Peyer's patch (tissue), 4 donors: ENCODE data around the gene PCIF1. TPM values are rescaled to one million over a fixed set of nuclear protein-coding genes. Genes with fewer than 3 reads are reported as not detected.

ENCODE experiments used
- DNase-seq, 3 donors: peaks; one replicate each; pipeline ENCODE4 v3.0.0-alpha.2; 2017 to 2019
- H3K27ac ChIP-seq, 4 donors: fragments of 200-600 bp; sonication (generic); one replicate each; pipeline ENCODE4 v1.5.1; 2016 to 2019
- H3K27me3 ChIP-seq, 2 donors: fragments of 200-600 bp; sonication (generic); one replicate each; pipeline ENCODE4 v1.5.1; 2019
- H3K36me3 ChIP-seq, 3 donors: fragments of 200-600 bp; sonication (generic); one replicate each; pipeline ENCODE4 v1.5.1; 2016 to 2019
- H3K4me1 ChIP-seq, 4 donors: fragments of 200-600 bp; sonication (generic); one replicate each; pipeline ENCODE4 v1.5.1; 2016 to 2019
- H3K4me3 ChIP-seq, 4 donors: fragments of 200-600 bp; sonication (generic); 1 replicate in 3 of 4; 2 replicates in 1 of 4; pipeline ENCODE4 v1.5.1; 2016 to 2019; ENCODE audit warnings: mild to moderate bottlenecking in 1 of 4
- H3K9me3 ChIP-seq, 4 donors: fragments of 200-600 bp; sonication (generic); one replicate each; pipeline ENCODE4 v1.5.1; 2016 to 2019; ENCODE audit warnings: mild to moderate bottlenecking in 1 of 4
- CTCF ChIP-seq, 6 experiments: fragments of 450-650 bp in 4 of 6; fragments of 200-600 bp in 2 of 6; sonication (generic) in 1 of 6; IDR thresholded peaks; one replicate each; pipeline ENCODE4 v1.5.1; 2017 to 2019; ENCODE audit warnings: antibody characterized with exemption in 6 of 6, mild to moderate bottlenecking in 3 of 6, moderate library complexity in 1 of 6
- POLR2A ChIP-seq, 2 donors: fragments of 450-650 bp; IDR thresholded peaks; one replicate each; pipeline ENCODE4 v1.5.1; 2017; ENCODE audit warnings: antibody characterized with exemption in 2 of 2, mild to moderate bottlenecking in 2 of 2, moderate library complexity in 2 of 2
- total RNA-seq, 4 donors: library from RNA; depleted of rRNA; stranded (reverse); fragments of >200 nt; gene quantifications; one replicate each; pipeline ENCODE4 v1.1.0, GENCODE V29; 2016

The PCIF1 gene
- 10 to 100 TPM; 25.0 to 53.2 (median 44.9) TPM for total RNA-seq

- no peaks in the 10 kb centered on the region for H3K27me3 ChIP-seq
- TF ChIP-seq POLR2A (IDR thresholded peaks at IDR 0.05), result peak; percentile 86 to 93
- TF ChIP-seq CTCF (IDR thresholded peaks at IDR 0.05), result peak in 2 of 6 experiments; percentile 1 to 17
- peak within 1 kb of the TSS; percentile 95 to 100 (median 100) for H3K27ac ChIP-seq
- peaks cover 0 to 16% (median 9%) of the 10 kb centered on the region in 4 donors for H3K4me1 ChIP-seq
- H3K36me3 ChIP-seq, result peaks cover 0 to 29% (median 0%) of the 10 kb centered on the region in 3 donors
- H3K4me3 ChIP-seq, result peak within 1 kb of the TSS; percentile 73 to 100 (median 88)
- peak; percentile 98 to 99 (median 98) for DNase-seq
- H3K9me3 ChIP-seq, result no peaks in the 10 kb centered on the region
Observed at GRCh38 chr20:45934586-45935415, at the start of gene PCIF1. PCIF1 (plus strand) TSS chr20:45934683; CDS start chr20:45939000, 4,317 bp downstream.

- Histone ChIP-seq H3K27ac (no peak overlapping the region), H3K4me3 (no peak overlapping the region), H3K9me3 (no peaks in the 10 kb centered on the region), H3K27me3 (no peaks in the 10 kb centered on the region), H3K36me3 (peaks cover 0 to 40% (median 0%) of the 10 kb centered on the region in 3 donors), H3K4me1 (peaks cover 0 to 46% (median 2%) of the 10 kb centered on the region in 4 donors)
- TF ChIP-seq CTCF (IDR thresholded peaks at IDR 0.05), result no peak
- no peak for TF ChIP-seq POLR2A (IDR thresholded peaks at IDR 0.05)
- DNase-seq, result no peak
Observed at GRCh38 chr20:45886590-45887345, 47.7 kb upstream of the PCIF1 start.

- peaks cover 0 to 40% (median 0%) of the 10 kb centered on the region in 3 donors for H3K36me3 ChIP-seq
- TF ChIP-seq CTCF (IDR thresholded peaks at IDR 0.05), result no peak
- no peak for TF ChIP-seq POLR2A (IDR thresholded peaks at IDR 0.05)
- H3K4me1 ChIP-seq, result peaks cover 0 to 46% (median 3%) of the 10 kb centered on the region in 4 donors
- H3K9me3 ChIP-seq, result no peaks in the 10 kb centered on the region
- no peak within 1 kb of the TSS for H3K27ac ChIP-seq
- no peaks in the 10 kb centered on the region for H3K27me3 ChIP-seq
- no peak within 1 kb of the TSS for H3K4me3 ChIP-seq
- DNase-seq, result no peak
Observed at GRCh38 chr20:45887346-45887715, 47.2 kb upstream of the PCIF1 start, which contains the start of gene SPATA25. SPATA25 (minus strand) TSS chr20:45887622; CDS start chr20:45887590, 32 bp downstream.

- Histone ChIP-seq H3K36me3 (peaks cover 0 to 30% (median 0%) of the 10 kb centered on the region in 3 donors), H3K4me1 (peaks cover 0 to 51% (median 11%) of the 10 kb centered on the region in 4 donors), H3K9me3 (no peaks in the 10 kb centered on the region), H3K4me3 (no peak overlapping the region), H3K27ac (no peak overlapping the region), H3K27me3 (no peaks in the 10 kb centered on the region)
- no peak for DNase-seq
- TF ChIP-seq POLR2A (IDR thresholded peaks at IDR 0.05) (no peak), CTCF (IDR thresholded peaks at IDR 0.05) (peak in 1 of 6 experiments; percentile 6)
Observed at GRCh38 chr20:45888681-45889080, 45.8 kb upstream of the PCIF1 start.

GRCh38 chr20:45890077-45890984, 44.2 kb upstream of the PCIF1 start:
- peaks cover 0 to 38% (median 0%) of the 10 kb centered on the region in 3 donors for H3K36me3 ChIP-seq
- peak; percentile 15 to 62 (median 54) for TF ChIP-seq CTCF (IDR thresholded peaks at IDR 0.05)
- TF ChIP-seq POLR2A (IDR thresholded peaks at IDR 0.05), result peak in 1 of 2 donors; percentile 9
- no peaks in the 10 kb centered on the region for H3K9me3 ChIP-seq
- H3K4me3 ChIP-seq, result peak overlapping the region; percentile 71 to 89 (median 88)
- peaks cover 0 to 42% (median 11%) of the 10 kb centered on the region in 4 donors for H3K4me1 ChIP-seq
- peak overlapping the region; percentile 72 to 92 (median 84) for H3K27ac ChIP-seq
- DNase-seq, result peak; percentile 82 to 89 (median 83)
- H3K27me3 ChIP-seq, result no peaks in the 10 kb centered on the region
